GM23338 (cell line): Measurements from ENCODE around the gene IRF3. TPM values are rescaled to one million over a fixed set of nuclear protein-coding genes. Genes with fewer than 3 reads are reported as not detected.

Source experiments
- ATAC-seq: fragments of 200-7000 bp; cut with Tn5 transposase; 3 replicates; pipeline ENCODE4 v1.9.1; 2020
- DNase-seq: peaks from one replicate; pipeline ENCODE4 v3.0.0-alpha.2; 2015; ENCODE audit warnings: low spot score
- H2AFZ ChIP-seq: fragments of 200-600 bp; sonication (generic); 2 replicates; pipeline ENCODE4 v1.8.0; 2016; ENCODE audit warnings: antibody characterized with exemption, mild to moderate bottlenecking, moderate library complexity
- H3F3A ChIP-seq: fragments of 200-600 bp; sonication (generic); replicated peaks from 2 replicates; pipeline ENCODE4 v1.8.0; 2017; ENCODE audit warnings: antibody characterized with exemption, mixed run types, low read depth
- H3K27ac ChIP-seq: fragments of 200-600 bp; sonication (generic); 2 replicates; pipeline ENCODE4 v1.6.1; 2016; ENCODE audit warnings: low read depth
- H3K27me3 ChIP-seq: fragments of 200-600 bp; sonication (generic); 2 replicates; pipeline ENCODE4 v1.8.0; 2016; ENCODE audit warnings: mild to moderate bottlenecking, mixed run types, moderate library complexity; ENCODE audit not compliant: insufficient read depth
- H3K36me3 ChIP-seq: fragments of 200-600 bp; sonication (generic); 2 replicates; pipeline ENCODE4 v1.8.0; 2016; ENCODE audit warnings: mild to moderate bottlenecking; ENCODE audit not compliant: insufficient read depth
- H3K4me1 ChIP-seq: fragments of 200-600 bp; sonication (generic); 2 replicates; pipeline ENCODE4 v1.8.0; 2016; ENCODE audit warnings: mild to moderate bottlenecking, moderate library complexity; ENCODE audit not compliant: insufficient read depth
- H3K4me2 ChIP-seq: fragments of 200-600 bp; sonication (generic); 2 replicates; pipeline ENCODE4 v1.7.1; 2017; ENCODE audit warnings: mixed run types
- H3K4me3 ChIP-seq: fragments of 200-600 bp; sonication (generic); 2 replicates; pipeline ENCODE4 v1.6.1; 2016; ENCODE audit warnings: mixed run types
- H3K79me2 ChIP-seq: fragments of 200-600 bp; sonication (generic); replicated peaks from 2 replicates; pipeline ENCODE4 v1.8.0; 2017; ENCODE audit warnings: mild to moderate bottlenecking; ENCODE audit not compliant: insufficient read depth
- H3K9me2 ChIP-seq: fragments of 200-600 bp; sonication (generic); 2 replicates; pipeline ENCODE4 v1.8.0; 2017; ENCODE audit not compliant: insufficient read depth
- H4K20me1 ChIP-seq: fragments of 200-600 bp; sonication (generic); replicated peaks from 2 replicates; pipeline ENCODE4 v1.8.0; 2017; ENCODE audit warnings: mild to moderate bottlenecking; ENCODE audit not compliant: insufficient read depth
- H3K27ac Mint-ChIP-seq: 2 replicates; pipeline ENCODE4 v1.8.0; 2020; ENCODE audit warnings: inconsistent platforms, mild to moderate bottlenecking, moderate library complexity, mixed read lengths
- H3K27me3 Mint-ChIP-seq: 3 replicates; pipeline ENCODE4 v1.8.0; 2022; ENCODE audit warnings: low read depth, mild to moderate bottlenecking, moderate library complexity, mixed read lengths, inconsistent platforms; ENCODE audit not compliant: insufficient read depth, poor library complexity
- H3K36me3 Mint-ChIP-seq: 3 replicates; pipeline ENCODE4 v1.8.0; 2021; ENCODE audit warnings: low read depth, mild to moderate bottlenecking, inconsistent platforms, moderate library complexity, mixed read lengths
- H3K4me1 Mint-ChIP-seq: 3 replicates; pipeline ENCODE4 v1.8.0; 2020; ENCODE audit warnings: mild to moderate bottlenecking, inconsistent platforms, mixed read lengths
- H3K4me3 Mint-ChIP-seq: 3 replicates; pipeline ENCODE4 v1.8.0; 2021; ENCODE audit warnings: moderate library complexity, mild to moderate bottlenecking, inconsistent platforms, mixed read lengths
- H3K9me3 Mint-ChIP-seq: 3 replicates; pipeline ENCODE4 v1.8.0; 2020; ENCODE audit warnings: moderate library complexity, mild to moderate bottlenecking, inconsistent platforms, mixed read lengths
- CREB1 ChIP-seq: fragments of 250-450 bp; sonication (Bioruptor Pico); IDR thresholded peaks from 2 replicates; pipeline ENCODE4 v1.5.0; 2020; ENCODE audit warnings: low read depth, mild to moderate bottlenecking, moderate library complexity
- ETS1 ChIP-seq: IDR thresholded peaks from 2 replicates; pipeline ENCODE4 v1.6.1; 2016; ENCODE audit warnings: antibody characterized with exemption
- EZH2 ChIP-seq: fragments of 200-600 bp; sonication (generic); IDR thresholded peaks from one replicate; pipeline ENCODE4 v1.8.0; 2017; ENCODE audit warnings: antibody characterized with exemption, mild to moderate bottlenecking, low read depth; ENCODE audit not compliant: unreplicated experiment
- EZH2phosphoT487 ChIP-seq: fragments of 200-600 bp; sonication (generic); IDR thresholded peaks from one replicate; pipeline ENCODE4 v1.8.1; 2018; ENCODE audit warnings: antibody characterized with exemption; ENCODE audit not compliant: unreplicated experiment
- JUNB ChIP-seq: IDR thresholded peaks from one replicate; pipeline ENCODE4 v1.6.1; 2016; ENCODE audit warnings: antibody characterized with exemption; ENCODE audit not compliant: unreplicated experiment
- NANOG ChIP-seq: IDR thresholded peaks from 2 replicates; pipeline ENCODE4 v1.6.1; 2016; ENCODE audit warnings: antibody characterized with exemption, borderline replicate concordance
- POLR2AphosphoS5 ChIP-seq: IDR thresholded peaks from 2 replicates; pipeline ENCODE4 v1.6.1; 2016; ENCODE audit warnings: antibody characterized with exemption, low read depth
- STAT1 ChIP-seq: IDR thresholded peaks from one replicate; pipeline ENCODE4 v1.6.1; 2016; ENCODE audit warnings: antibody characterized with exemption; ENCODE audit not compliant: unreplicated experiment
- ZNF114 ChIP-seq: fragments of 250-450 bp; sonication (Bioruptor Pico); IDR thresholded peaks from 2 replicates; pipeline ENCODE4 v1.5.0; 2020; ENCODE audit warnings: mild to moderate bottlenecking, moderate library complexity
- ZNF331 ChIP-seq: fragments of 250-450 bp; sonication (Bioruptor Pico); IDR thresholded peaks from 2 replicates; pipeline ENCODE4 v1.5.0; 2020; ENCODE audit warnings: low read depth, mild to moderate bottlenecking, moderate library complexity
- polyA plus RNA-seq: library from polyadenylated mRNA; unstranded; fragments of >200 nt; fragmentation: Nextera tagmentation; extraction: Ambion mirVana; gene quantifications from 2 replicates; pipeline ENCODE4 v1.2.1, GENCODE V29; 2016
- total RNA-seq: library from RNA; depleted of rRNA; stranded (reverse); fragments of >200 nt; shearing (Covaris generic); gene quantifications from 2 replicates; pipeline ENCODE4 v1.2.3, GENCODE V29; 2014
- TF ChIP-seq, protein P1 (sequence below): fragments of 250-450 bp; sonication (Bioruptor Pico); IDR thresholded peaks from 2 replicates; pipeline ENCODE4 v1.5.0; 2020; ENCODE audit warnings: mild to moderate bottlenecking, moderate library complexity
- TF ChIP-seq, protein P2 (sequence below): IDR thresholded peaks from one replicate; pipeline ENCODE4 v1.6.1; 2018; ENCODE audit warnings: antibody characterized with exemption; ENCODE audit not compliant: unreplicated experiment
- TF ChIP-seq, protein P3 (sequence below), 2 experiments: fragments of 200-600 bp in 1 of 2; sonication (generic) in 1 of 2; conservative IDR thresholded peaks; 2 replicates each; pipeline versions ENCODE4 v1.5.1 to v1.6.1; 2016 to 2017; ENCODE audit warnings: antibody characterized with exemption in 2 of 2, low read depth in 2 of 2, mild to moderate bottlenecking in 2 of 2, moderate library complexity in 1 of 2

IRF3 gene
- total and polyA plus RNA-seq, 2 experiments from 2014 or later = 57.4 to 164 TPM

GRCh38 chr19:49626226-49626625, 39.4 kb downstream of the IRF3 start:
- H3K4me2 ChIP-seq = no peak overlapping the region
- no peak for DNase-seq
- H3K27ac ChIP-seq = no peak overlapping the region
- H3K4me1 ChIP-seq = peaks cover 5% of the 10 kb centered on the region; the same call in 1 of the 2 replicates
- H3K27me3 ChIP-seq = no peaks in the 10 kb centered on the region
- Mint-ChIP-seq H3K9me3 (no peaks in the 10 kb centered on the region), H3K4me3 (no peak overlapping the region), H3K27me3 (peaks cover 18% of the 10 kb centered on the region), H3K27ac (no peak overlapping the region), H3K36me3 (peaks cover 52% of the 10 kb centered on the region), H3K4me1 (peaks cover 7% of the 10 kb centered on the region)
- H3K36me3 ChIP-seq = peaks cover 7% of the 10 kb centered on the region; the same call in 1 of the 2 replicates
- H3K9me2 ChIP-seq = no peaks in the 10 kb centered on the region
- H3K79me2 ChIP-seq = peaks cover 6% of the 10 kb centered on the region
- no peak overlapping the region for H3K4me3 ChIP-seq
- H2AFZ ChIP-seq = no peak overlapping the region
- peaks cover 21% of the 10 kb centered on the region for H4K20me1 ChIP-seq
- TF ChIP-seq, protein P1, sequence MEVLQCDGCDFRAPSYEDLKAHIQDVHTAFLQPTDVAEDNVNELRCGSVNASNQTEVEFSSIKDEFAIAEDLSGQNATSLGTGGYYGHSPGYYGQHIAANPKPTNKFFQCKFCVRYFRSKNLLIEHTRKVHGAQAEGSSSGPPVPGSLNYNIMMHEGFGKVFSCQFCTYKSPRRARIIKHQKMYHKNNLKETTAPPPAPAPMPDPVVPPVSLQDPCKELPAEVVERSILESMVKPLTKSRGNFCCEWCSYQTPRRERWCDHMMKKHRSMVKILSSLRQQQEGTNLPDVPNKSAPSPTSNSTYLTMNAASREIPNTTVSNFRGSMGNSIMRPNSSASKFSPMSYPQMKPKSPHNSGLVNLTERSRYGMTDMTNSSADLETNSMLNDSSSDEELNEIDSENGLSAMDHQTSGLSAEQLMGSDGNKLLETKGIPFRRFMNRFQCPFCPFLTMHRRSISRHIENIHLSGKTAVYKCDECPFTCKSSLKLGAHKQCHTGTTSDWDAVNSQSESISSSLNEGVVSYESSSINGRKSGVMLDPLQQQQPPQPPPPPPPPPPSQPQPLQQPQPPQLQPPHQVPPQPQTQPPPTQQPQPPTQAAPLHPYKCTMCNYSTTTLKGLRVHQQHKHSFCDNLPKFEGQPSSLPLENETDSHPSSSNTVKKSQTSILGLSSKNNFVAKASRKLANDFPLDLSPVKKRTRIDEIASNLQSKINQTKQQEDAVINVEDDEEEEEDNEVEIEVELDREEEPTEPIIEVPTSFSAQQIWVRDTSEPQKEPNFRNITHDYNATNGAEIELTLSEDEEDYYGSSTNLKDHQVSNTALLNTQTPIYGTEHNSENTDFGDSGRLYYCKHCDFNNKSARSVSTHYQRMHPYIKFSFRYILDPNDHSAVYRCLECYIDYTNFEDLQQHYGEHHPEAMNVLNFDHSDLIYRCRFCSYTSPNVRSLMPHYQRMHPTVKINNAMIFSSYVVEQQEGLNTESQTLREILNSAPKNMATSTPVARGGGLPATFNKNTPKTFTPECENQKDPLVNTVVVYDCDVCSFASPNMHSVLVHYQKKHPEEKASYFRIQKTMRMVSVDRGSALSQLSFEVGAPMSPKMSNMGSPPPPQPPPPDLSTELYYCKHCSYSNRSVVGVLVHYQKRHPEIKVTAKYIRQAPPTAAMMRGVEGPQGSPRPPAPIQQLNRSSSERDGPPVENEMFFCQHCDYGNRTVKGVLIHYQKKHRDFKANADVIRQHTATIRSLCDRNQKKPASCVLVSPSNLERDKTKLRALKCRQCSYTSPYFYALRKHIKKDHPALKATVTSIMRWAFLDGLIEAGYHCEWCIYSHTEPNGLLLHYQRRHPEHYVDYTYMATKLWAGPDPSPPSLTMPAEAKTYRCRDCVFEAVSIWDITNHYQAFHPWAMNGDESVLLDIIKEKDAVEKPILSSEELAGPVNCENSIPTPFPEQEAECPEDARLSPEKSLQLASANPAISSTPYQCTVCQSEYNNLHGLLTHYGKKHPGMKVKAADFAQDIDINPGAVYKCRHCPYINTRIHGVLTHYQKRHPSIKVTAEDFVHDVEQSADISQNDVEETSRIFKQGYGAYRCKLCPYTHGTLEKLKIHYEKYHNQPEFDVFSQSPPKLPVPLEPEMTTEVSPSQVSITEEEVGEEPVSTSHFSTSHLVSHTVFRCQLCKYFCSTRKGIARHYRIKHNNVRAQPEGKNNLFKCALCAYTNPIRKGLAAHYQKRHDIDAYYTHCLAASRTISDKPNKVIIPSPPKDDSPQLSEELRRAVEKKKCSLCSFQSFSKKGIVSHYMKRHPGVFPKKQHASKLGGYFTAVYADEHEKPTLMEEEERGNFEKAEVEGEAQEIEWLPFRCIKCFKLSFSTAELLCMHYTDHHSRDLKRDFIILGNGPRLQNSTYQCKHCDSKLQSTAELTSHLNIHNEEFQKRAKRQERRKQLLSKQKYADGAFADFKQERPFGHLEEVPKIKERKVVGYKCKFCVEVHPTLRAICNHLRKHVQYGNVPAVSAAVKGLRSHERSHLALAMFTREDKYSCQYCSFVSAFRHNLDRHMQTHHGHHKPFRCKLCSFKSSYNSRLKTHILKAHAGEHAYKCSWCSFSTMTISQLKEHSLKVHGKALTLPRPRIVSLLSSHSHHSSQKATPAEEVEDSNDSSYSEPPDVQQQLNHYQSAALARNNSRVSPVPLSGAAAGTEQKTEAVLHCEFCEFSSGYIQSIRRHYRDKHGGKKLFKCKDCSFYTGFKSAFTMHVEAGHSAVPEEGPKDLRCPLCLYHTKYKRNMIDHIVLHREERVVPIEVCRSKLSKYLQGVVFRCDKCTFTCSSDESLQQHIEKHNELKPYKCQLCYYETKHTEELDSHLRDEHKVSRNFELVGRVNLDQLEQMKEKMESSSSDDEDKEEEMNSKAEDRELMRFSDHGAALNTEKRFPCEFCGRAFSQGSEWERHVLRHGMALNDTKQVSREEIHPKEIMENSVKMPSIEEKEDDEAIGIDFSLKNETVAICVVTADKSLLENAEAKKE (CRISPR knock-in tag) = no peak
- TF ChIP-seq EZH2phosphoT487 (no peak), NANOG (no peak), STAT1 (no peak), JUNB (no peak), ZNF331 (CRISPR knock-in tag) (no peak), ZNF114 (CRISPR knock-in tag) (no peak), CREB1 (CRISPR knock-in tag) (no peak), POLR2AphosphoS5 (no peak), EZH2 (no peak), ETS1 (no peak)
- TF ChIP-seq, protein P2, sequence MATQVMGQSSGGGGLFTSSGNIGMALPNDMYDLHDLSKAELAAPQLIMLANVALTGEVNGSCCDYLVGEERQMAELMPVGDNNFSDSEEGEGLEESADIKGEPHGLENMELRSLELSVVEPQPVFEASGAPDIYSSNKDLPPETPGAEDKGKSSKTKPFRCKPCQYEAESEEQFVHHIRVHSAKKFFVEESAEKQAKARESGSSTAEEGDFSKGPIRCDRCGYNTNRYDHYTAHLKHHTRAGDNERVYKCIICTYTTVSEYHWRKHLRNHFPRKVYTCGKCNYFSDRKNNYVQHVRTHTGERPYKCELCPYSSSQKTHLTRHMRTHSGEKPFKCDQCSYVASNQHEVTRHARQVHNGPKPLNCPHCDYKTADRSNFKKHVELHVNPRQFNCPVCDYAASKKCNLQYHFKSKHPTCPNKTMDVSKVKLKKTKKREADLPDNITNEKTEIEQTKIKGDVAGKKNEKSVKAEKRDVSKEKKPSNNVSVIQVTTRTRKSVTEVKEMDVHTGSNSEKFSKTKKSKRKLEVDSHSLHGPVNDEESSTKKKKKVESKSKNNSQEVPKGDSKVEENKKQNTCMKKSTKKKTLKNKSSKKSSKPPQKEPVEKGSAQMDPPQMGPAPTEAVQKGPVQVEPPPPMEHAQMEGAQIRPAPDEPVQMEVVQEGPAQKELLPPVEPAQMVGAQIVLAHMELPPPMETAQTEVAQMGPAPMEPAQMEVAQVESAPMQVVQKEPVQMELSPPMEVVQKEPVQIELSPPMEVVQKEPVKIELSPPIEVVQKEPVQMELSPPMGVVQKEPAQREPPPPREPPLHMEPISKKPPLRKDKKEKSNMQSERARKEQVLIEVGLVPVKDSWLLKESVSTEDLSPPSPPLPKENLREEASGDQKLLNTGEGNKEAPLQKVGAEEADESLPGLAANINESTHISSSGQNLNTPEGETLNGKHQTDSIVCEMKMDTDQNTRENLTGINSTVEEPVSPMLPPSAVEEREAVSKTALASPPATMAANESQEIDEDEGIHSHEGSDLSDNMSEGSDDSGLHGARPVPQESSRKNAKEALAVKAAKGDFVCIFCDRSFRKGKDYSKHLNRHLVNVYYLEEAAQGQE = no peak
- TF ChIP-seq, protein P3, sequence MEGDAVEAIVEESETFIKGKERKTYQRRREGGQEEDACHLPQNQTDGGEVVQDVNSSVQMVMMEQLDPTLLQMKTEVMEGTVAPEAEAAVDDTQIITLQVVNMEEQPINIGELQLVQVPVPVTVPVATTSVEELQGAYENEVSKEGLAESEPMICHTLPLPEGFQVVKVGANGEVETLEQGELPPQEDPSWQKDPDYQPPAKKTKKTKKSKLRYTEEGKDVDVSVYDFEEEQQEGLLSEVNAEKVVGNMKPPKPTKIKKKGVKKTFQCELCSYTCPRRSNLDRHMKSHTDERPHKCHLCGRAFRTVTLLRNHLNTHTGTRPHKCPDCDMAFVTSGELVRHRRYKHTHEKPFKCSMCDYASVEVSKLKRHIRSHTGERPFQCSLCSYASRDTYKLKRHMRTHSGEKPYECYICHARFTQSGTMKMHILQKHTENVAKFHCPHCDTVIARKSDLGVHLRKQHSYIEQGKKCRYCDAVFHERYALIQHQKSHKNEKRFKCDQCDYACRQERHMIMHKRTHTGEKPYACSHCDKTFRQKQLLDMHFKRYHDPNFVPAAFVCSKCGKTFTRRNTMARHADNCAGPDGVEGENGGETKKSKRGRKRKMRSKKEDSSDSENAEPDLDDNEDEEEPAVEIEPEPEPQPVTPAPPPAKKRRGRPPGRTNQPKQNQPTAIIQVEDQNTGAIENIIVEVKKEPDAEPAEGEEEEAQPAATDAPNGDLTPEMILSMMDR (conservative IDR thresholded peaks at IDR 0.05; ENCODE audit: low read depth in 2 of 2) = no peak
- H3F3A ChIP-seq = peaks cover 29% of the 10 kb centered on the region
- no peak for ATAC-seq
